NCI-H69 (cell line): Measurements from ENCODE around the gene PIK3CB.
"Not testable (repeated sequence)": the region's sequence is repeated elsewhere in the genome, so short reads cannot be mapped to it uniquely, and the experiment has no call there.

Experiments used
- DNase-seq: peaks from one replicate; lab custom pipeline; 2025; lab: John Stamatoyannopoulos, UW

The PIK3CB gene

GRCh38 chr3:138846824-138847223 is 12.1 kb upstream of the PIK3CB start:
- DNase-seq, result not testable (repeated sequence)

- DNase-seq, result no peak
Measured at GRCh38 chr3:138846262-138846791, 11.6 kb upstream of the PIK3CB start.

- DNase-seq, result no peak
Measured at GRCh38 chr3:138845771-138846173, 11.0 kb upstream of the PIK3CB start.

- DNase-seq, result no peak
Measured at GRCh38 chr3:138845181-138845601, 10.5 kb upstream of the PIK3CB start.

GRCh38 chr3:138842483-138843188 is 7.9 kb upstream of the PIK3CB start:
- no peak for DNase-seq

GRCh38 chr3:138838385-138838784 is 3.7 kb upstream of the PIK3CB start:
- DNase-seq, result not testable (repeated sequence)

GRCh38 chr3:138835846-138836245 is 1.1 kb upstream of the PIK3CB start:
- not testable (repeated sequence) for DNase-seq

GRCh38 chr3:138835397-138835757 is 649 bp upstream of the PIK3CB start:
- no peak for DNase-seq

GRCh38 chr3:138833899-138834595 is 681 bp downstream of the PIK3CB start:
- peak; percentile 55 for DNase-seq

GRCh38 chr3:138832473-138833057 is 2.2 kb downstream of the PIK3CB start:
- DNase-seq, result not testable (repeated sequence)

- no peak for DNase-seq
Measured at GRCh38 chr3:138829886-138830510, 4.7 kb downstream of the PIK3CB start.

GRCh38 chr3:138829097-138829496 is 5.6 kb downstream of the PIK3CB start:
- no peak for DNase-seq

- no peak for DNase-seq
Measured at GRCh38 chr3:138827222-138827621, 7.5 kb downstream of the PIK3CB start.

- DNase-seq, result no peak
Measured at GRCh38 chr3:138825336-138825735, 9.4 kb downstream of the PIK3CB start.

GRCh38 chr3:138824114-138824506 is 10.6 kb downstream of the PIK3CB start:
- DNase-seq, result no peak

GRCh38 chr3:138820379-138820778 is 14.3 kb downstream of the PIK3CB start:
- DNase-seq, result not testable (repeated sequence)

GRCh38 chr3:138818185-138818860 is 16.4 kb downstream of the PIK3CB start:
- no peak for DNase-seq

GRCh38 chr3:138817695-138818094 is 17.0 kb downstream of the PIK3CB start:
- no peak for DNase-seq

- no peak for DNase-seq
Measured at GRCh38 chr3:138812806-138813205, 21.9 kb downstream of the PIK3CB start.

GRCh38 chr3:138809500-138810256 is 25.1 kb downstream of the PIK3CB start:
- no peak for DNase-seq
